OCI-LY3 (cell line): Measurements from ENCODE around the gene CRTC3.

ENCODE experiments used
- CTCF ChIP-seq: fragments of 200-600, 300-600 bp; sonication (generic); IDR thresholded peaks from 2 replicates; pipeline ENCODE4 v1.5.1; 2014; ENCODE audit warnings: antibody characterized with exemption, low read length, low read depth
- EZH2phosphoT487 ChIP-seq: fragments of 200-600 bp; shearing (Covaris generic); IDR thresholded peaks from 2 replicates; pipeline ENCODE4 v1.6.1; 2018; ENCODE audit warnings: antibody characterized with exemption, mixed run types, low read depth

DNA sequence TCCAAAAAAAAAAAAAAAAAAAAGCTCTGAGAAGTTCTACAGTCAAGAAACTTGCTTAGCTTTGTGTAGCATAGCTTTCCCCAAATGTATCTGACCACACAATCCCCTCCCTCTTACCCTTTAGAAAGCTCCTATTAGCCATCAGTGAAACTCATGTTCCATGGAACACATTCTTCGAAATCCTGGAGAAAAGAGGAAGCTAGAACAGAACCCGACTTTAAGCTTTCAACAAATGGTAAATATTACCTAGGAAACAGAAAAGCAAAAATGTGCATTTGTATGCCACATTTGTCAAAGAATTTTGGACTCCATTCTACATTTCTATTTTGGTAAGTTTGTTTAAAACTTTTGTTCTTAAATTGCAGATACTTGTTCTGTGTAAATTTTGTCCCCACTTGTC lies 17.4 kb upstream of the CRTC3 start:
- TF ChIP-seq CTCF (no peak), EZH2phosphoT487 (no peak)
